NCI-H128 (cell line): ENCODE measurements around the gene HSF5.

Source experiments
- DNase-seq: peaks from one replicate; lab custom pipeline; 2025; ENCODE audit not compliant: unreplicated experiment; lab: John Stamatoyannopoulos, UW

Gene HSF5

GRCh38 chr17:58487589-58488427 is at the start of gene HSF5:
TSS of gene HSF5 (minus strand) at chr17:58488408. CDS start at chr17:58488274, 134 bp downstream.
- DNase-seq, result no peak

DNA sequence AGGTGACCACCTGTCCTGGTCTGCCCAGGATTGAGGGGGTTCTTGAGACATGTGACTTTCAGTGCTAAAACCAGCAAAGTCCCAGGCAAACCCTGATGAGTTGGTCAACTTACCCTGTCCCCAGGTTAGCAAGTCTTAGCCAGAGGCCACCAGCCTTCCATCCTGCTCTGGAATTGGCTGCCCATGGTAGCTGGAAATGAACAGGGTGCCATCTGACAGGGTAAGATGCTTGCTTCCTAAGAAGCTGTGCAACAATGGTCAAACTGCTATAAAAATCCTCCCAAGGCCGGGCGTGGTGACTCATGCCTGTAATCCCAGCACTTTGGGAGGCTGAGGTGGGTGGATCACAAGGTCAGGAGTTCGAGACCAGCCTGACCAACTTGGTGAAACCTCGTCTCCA is 49.1 kb upstream of the HSF5 start:
- DNase-seq, result no peak

DNA sequence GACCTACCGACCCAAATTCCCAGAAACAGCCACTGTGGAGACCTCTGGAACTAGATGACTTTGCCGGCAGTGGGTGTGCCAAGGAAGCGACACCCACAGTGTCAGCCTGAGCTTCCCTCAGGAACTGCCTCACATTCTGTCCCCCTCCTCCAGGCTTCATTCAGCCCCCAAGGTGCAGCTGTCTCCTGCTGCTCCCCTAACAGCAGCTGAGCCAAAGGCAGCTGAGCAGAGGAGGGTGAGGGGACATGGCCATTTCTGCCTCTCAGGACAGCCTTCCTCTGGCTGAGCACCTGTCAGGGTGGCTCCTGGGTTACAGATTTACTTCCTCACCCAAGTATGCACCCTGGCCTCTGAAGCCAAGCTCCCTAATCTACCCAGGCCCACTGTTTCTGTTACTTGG is 48.3 kb upstream of the HSF5 start:
- no peak for DNase-seq

DNA sequence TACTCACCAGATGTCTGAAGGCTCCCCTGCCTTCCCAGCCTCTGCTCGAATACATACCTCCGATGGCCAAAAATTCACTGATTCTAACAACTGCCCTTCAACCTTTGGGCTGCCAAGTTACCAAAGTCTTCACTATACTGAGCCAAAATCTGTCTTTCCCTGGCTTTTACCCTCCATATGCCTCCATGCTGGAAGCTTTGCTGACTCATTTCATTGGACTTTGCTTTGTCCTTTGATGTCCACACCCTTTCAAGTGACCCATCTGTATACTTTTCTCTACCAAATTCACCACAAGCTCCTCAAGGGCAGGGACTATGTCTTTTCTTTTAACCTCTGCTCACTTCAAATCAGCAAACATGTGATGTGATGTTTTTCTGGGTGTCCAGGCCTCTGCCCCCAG is 47.2 kb upstream of the HSF5 start:
- no peak for DNase-seq

GRCh38 chr17:58534901-58535421 is 46.8 kb upstream of the HSF5 start:
- DNase-seq, result no peak

DNA sequence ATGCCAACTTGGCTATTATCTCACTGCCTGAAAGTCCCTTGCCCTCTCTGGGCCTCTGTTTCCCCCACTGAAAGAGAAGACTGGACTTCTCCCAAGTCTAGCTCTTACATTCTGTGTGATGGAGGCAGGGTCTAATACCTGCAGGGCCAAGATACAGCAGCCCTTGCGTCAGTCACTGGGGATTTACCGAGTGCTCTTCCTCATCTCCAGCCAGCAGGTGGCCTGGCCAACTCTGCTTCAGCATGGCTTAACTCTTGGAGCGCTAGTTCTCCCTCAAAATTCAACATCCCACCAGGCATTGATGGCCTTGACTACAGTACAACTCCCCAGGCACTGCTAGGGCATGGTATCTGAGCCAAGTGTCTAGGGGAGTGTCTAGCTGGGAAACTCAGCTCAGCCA is 46.1 kb upstream of the HSF5 start:
- DNase-seq, result no peak

DNA sequence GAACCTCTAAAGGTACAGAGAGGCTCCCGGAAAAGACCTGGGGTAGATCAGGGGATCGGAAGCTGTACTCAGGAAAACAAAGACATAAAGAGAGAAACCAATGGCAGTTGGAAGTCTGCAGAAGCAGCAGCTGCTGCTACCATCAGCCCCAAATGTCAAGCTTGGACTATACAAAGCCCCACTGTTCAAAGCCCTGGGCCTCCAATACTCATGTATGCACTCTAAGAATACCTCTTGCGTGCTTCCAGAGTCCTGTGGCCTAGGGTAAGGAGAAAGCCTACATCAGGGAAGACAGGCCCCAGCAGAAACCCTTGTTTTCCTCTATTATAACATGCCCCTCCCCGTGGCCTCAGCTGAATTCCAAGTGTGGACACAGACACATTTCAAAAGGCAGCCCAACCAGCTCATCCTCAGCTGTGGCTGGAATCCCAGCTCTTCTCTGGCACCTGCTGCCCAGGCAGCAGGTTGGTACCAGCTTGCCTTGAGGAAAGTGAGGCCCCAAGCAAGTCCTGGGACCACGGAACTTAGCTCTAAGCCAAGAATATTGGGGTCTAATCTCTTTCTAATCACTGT is 45.5 kb upstream of the HSF5 start:
- no peak for DNase-seq

GRCh38 chr17:58532555-58532951 is 44.3 kb upstream of the HSF5 start:
- DNase-seq, result no peak

GRCh38 chr17:58531661-58532554 is 43.7 kb upstream of the HSF5 start:
- DNase-seq, result peak; percentile 5

DNA sequence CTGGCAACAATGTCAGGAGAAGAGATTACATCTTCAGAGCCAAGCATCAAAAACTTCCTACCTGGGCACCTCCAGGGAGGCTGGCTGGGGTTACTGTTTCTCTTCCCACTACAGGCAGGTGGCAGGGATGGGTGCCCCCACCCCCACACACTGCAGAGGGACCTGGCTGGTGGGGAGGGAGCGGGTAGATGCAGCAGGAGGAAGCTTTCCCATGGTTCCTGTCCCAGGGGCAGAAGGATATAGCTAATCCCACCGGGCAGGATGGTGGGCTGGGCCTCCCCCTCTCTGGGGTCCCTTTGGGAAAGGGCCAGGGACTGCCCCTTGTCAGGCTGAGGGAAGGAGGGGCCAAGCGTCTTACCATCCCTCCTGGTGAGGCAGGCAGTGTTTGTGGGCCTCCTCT is 42.9 kb upstream of the HSF5 start:
- DNase-seq, result no peak

GRCh38 chr17:58530655-58531054 is 42.4 kb upstream of the HSF5 start:
- DNase-seq, result no peak

- DNase-seq, result no peak
Observed at GRCh38 chr17:58529275-58529674, 41.1 kb upstream of the HSF5 start.

GRCh38 chr17:58528443-58528842 is 40.2 kb upstream of the HSF5 start:
- no peak for DNase-seq

DNA sequence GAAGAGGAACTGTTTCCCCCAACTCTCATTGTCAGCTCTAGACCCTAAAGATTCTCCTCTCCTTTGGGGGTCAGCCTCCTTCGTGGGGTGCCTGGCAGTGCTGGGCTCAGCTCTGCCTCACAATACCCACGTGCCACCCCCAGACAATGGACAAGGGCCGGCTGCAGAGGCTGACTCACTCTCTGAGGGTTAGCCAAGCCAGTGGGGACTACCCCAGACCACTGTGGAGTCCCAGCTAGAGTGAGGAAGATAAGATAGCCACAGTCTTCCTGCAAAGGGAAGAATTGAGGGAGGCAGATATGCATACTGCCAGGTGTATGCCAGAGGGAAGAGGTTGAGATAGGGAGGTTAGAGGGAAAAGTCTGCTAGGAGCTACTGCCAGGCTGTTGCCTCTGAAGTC is 39.7 kb upstream of the HSF5 start:
- DNase-seq, result no peak

DNA sequence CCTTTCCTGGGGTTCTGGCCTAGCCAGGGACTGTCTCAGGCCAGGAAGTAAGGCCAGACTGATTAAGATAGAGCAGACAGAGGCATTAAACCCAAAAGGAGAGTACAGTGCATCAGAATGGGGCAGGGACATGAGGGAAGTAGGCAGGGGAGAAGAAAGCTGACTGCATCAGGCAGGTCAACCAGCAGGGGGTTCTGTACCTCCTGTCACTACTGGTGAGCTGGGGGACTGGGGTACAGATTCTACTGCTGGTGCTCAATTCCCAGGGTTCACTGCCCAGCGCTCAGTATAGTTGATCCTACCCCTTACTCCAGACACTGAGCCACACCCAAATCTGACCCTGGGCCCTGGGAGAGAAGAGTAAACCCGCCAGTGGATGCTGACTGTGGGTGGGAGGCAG is 39.1 kb upstream of the HSF5 start:
- no peak for DNase-seq

DNA sequence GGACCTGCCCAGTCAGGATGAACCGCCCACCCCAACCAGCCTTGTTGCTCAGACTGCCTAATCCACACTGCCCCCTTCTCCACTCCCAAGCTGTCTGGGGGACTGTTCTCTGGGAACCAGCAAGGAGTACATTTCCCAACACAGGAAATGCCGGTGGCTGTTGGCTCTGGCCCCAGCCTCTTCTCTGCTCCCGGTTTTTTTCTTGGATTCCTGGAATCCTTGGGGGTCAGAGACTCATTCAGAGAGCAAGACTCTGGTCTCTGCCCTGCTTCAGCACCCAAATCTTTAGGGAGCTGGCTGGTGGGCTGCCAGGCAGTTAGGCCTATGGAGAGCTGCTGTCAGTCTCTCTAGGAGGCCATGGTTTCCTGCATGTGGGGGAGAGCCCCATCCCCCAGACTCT is 37.0 kb upstream of the HSF5 start:
- no peak for DNase-seq

- DNase-seq, result no peak
Observed at GRCh38 chr17:58521680-58522079, 33.5 kb upstream of the HSF5 start.

DNA sequence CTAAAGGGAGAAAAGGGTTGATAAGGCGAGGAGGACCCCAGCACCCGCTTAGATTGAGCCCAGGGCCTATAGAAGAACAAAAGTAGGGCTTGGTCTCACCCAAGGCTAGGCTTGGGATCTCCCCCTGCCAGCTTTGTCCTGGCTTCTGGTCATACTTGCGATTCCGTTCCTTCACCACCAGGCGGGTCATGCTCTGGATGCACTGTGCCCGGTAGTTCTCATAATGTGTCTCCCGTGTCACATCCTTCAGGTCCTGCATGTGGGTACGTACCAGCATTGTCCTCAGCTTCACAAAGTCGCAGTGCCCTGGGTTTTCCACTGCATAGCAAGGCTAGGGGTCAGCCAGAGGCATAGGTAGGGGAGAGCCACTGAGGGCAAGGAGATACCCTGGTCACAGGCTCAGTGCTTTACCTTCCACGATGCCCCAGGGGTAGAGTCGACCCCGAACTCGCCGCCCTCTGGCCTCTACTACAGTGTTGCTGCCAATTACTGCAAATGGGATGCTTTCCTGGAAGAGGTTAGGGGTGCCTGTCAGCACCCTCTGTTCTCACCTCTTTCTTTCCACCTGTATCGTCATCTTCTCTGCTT is 32.7 kb upstream of the HSF5 start:
- DNase-seq, result no peak

- peak; percentile 97 for DNase-seq
Observed at GRCh38 chr17:58517928-58518609, 29.9 kb upstream of the HSF5 start.

GRCh38 chr17:58517378-58517927 is 29.2 kb upstream of the HSF5 start:
- peak; percentile 83 for DNase-seq
